Activated CD4-positive, alpha-beta T cell treated with anti-CD3 and anti-CD28 coated beads for 24 hours (primary cell): ENCODE data around the gene DUS3L.
A peak's percentile ranks its signal among the peaks of the same experiment; 100 is the strongest.

ENCODE experiments used
- DNase-seq, 2 donors: peaks; one replicate each; pipeline ENCODE4 v3.0.0-alpha.2; 2020; ENCODE audit warnings: low read depth in 2 of 2

The DUS3L gene

GRCh38 chr19:5821521-5822180, 30.7 kb upstream of the DUS3L start:
- DNase-seq = no peak

- DNase-seq = no peak
Observed at GRCh38 chr19:5820785-5821184, 29.8 kb upstream of the DUS3L start.

GRCh38 chr19:5818594-5818993, 27.6 kb upstream of the DUS3L start:
- no peak for DNase-seq

GRCh38 chr19:5817218-5817617, 26.3 kb upstream of the DUS3L start:
- no peak for DNase-seq

GRCh38 chr19:5814852-5815246, 23.9 kb upstream of the DUS3L start:
- no peak for DNase-seq

GRCh38 chr19:5814123-5814851, 23.3 kb upstream of the DUS3L start:
- DNase-seq = no peak

- DNase-seq = no peak
Observed at GRCh38 chr19:5811117-5811516, 20.2 kb upstream of the DUS3L start.

GRCh38 chr19:5809469-5809868, 18.5 kb upstream of the DUS3L start:
- DNase-seq = no peak

- DNase-seq = no peak
Observed at GRCh38 chr19:5809053-5809452, 18.1 kb upstream of the DUS3L start.

GRCh38 chr19:5808120-5808816, 17.3 kb upstream of the DUS3L start:
- no peak for DNase-seq

GRCh38 chr19:5806905-5807304, 15.9 kb upstream of the DUS3L start:
- no peak for DNase-seq

GRCh38 chr19:5806133-5806489, 15.1 kb upstream of the DUS3L start:
- no peak for DNase-seq

GRCh38 chr19:5805462-5806132, 14.6 kb upstream of the DUS3L start:
- peak; percentile 42 to 54 for DNase-seq

GRCh38 chr19:5804516-5805461, 13.8 kb upstream of the DUS3L start, which contains the start of gene NRTN:
NRTN (plus strand) TSS chr19:5805067; CDS start chr19:5824166, 19,099 bp downstream.
- no peak for DNase-seq

GRCh38 chr19:5803752-5804515, 13.0 kb upstream of the DUS3L start:
- peak; percentile 91 to 92 for DNase-seq

- no peak for DNase-seq
Observed at GRCh38 chr19:5803441-5803751, 12.4 kb upstream of the DUS3L start.

GRCh38 chr19:5801796-5802619, 11.0 kb upstream of the DUS3L start:
- DNase-seq = no peak

- DNase-seq = no peak
Observed at GRCh38 chr19:5800361-5801270, 9.7 kb upstream of the DUS3L start.
